WTC11 (cell line): ENCODE measurements around the gene OR6B3.

Experiments
- FOXJ3 ChIP-seq: sonication (generic); formaldehyde crosslinking; IDR thresholded peaks from 2 replicates; pipeline ENCODE4 v1.9.0; 2021; ENCODE audit warnings: missing genetic modification reagents, mild to moderate bottlenecking, borderline replicate concordance
- JUN ChIP-seq: sonication (generic); formaldehyde crosslinking; IDR thresholded peaks from 2 replicates; pipeline ENCODE4 v1.8.0; 2023; ENCODE audit warnings: mild to moderate bottlenecking, missing genetic modification reagents
- NFYB ChIP-seq: sonication (generic); formaldehyde crosslinking; conservative IDR thresholded peaks from 2 replicates; pipeline ENCODE4 v1.8.0; 2022; ENCODE audit warnings: low read depth, missing genetic modification reagents
- RELA ChIP-seq: sonication (generic); formaldehyde crosslinking; IDR thresholded peaks from 2 replicates; pipeline ENCODE4 v1.8.1; 2022; ENCODE audit warnings: missing genetic modification reagents, mild to moderate bottlenecking, borderline replicate concordance
- ZNF317 ChIP-seq: sonication (generic); formaldehyde crosslinking; IDR thresholded peaks from 2 replicates; pipeline ENCODE4 v1.8.1; 2023; ENCODE audit warnings: low read depth, mild to moderate bottlenecking, moderate library complexity, missing genetic modification reagents, borderline replicate concordance
- TF ChIP-seq, protein P1 (sequence below): fragments of 250-450 bp; sonication (Bioruptor Pico); IDR thresholded peaks from 2 replicates; pipeline ENCODE4 v2.1.2; 2022; ENCODE audit warnings: mild to moderate bottlenecking, moderate library complexity

DNA sequence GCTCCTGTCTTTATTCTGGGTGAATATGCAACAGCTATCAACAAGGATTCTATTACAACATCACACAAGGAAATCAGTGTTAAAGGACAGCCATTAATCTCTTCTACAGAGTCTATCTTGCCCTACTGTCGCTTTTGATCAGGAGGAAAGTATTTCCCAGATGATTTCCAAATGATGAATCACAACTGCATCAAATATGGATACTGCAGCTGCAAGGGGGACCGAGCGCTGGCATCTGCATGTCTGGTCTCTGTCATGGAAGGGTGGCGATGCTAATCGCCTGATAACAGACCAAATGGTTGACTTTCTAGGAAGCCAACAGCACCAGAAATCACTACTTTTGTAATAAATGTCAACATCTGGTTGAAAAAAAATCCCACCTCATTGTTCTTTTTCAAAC lies 21.2 kb upstream of the OR6B3 start:
- TF ChIP-seq FOXJ3 (CRISPR knock-in tag) (no peak), JUN (CRISPR knock-in tag) (no peak), NFYB (CRISPR knock-in tag) (no peak), ZNF317 (CRISPR knock-in tag) (no peak), RELA (CRISPR knock-in tag) (no peak)
- TF ChIP-seq, protein P1, sequence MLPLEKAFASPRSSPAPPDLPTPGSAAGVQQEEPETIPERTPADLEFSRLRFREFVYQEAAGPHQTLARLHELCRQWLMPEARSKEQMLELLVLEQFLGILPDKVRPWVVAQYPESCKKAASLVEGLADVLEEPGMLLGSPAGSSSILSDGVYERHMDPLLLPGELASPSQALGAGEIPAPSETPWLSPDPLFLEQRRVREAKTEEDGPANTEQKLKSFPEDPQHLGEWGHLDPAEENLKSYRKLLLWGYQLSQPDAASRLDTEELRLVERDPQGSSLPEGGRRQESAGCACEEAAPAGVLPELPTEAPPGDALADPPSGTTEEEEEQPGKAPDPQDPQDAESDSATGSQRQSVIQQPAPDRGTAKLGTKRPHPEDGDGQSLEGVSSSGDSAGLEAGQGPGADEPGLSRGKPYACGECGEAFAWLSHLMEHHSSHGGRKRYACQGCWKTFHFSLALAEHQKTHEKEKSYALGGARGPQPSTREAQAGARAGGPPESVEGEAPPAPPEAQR (CRISPR knock-in tag), result no peak
